K562 (cell line): Measurements from ENCODE around the gene FUBP3. TPM values are rescaled to one million over a fixed set of nuclear protein-coding genes. Genes with fewer than 3 reads are reported as not detected.

Experiments used
- ATAC-seq: fragments of 200-7000 bp; cut with Tn5 transposase; 3 replicates; pipeline ENCODE4 v1.9.1; 2020; ENCODE audit warnings: moderate library complexity
- BruUV-seq: library from RNA; stranded (reverse); fragments of 400-500 nt; replicated peaks from 2 replicates; lab custom pipeline; 2021; lab: Mats Ljungman, UMichigan
- CTCF ChIA-PET: fragments of 300-600 bp; formaldehyde crosslinking; extraction: SDS; loops from one replicate; lab custom pipeline; 2021; ENCODE audit warnings: low intra/inter-chr PET ratio; lab: Yijun Ruan, JAX
- POLR2A ChIA-PET: fragments of 300-600, 350-650 bp; sonication (Branson Sonifier 250); formaldehyde crosslinking; extraction: SDS; loops from one replicate; lab custom pipeline; 2021; ENCODE audit warnings: antibody characterized with exemption, inconsistent platforms; lab: Yijun Ruan, JAX
- DNase-seq, 4 experiments: peaks; one replicate each; pipeline versions ENCODE4 v3.0.0 to v3.0.0-alpha.2; 2011 to 2018; ENCODE audit warnings: low spot score in 3 of 4, mixed read lengths in 3 of 4; ENCODE audit errors: extremely low read depth in 1 of 4
- FAIRE-seq: peaks from 2 replicates; lab custom pipeline; 2011; peaks lifted over from hg19 to GRCh38; lab: Jason Lieb, UNC
- H2AFZ ChIP-seq: 2 replicates; pipeline ENCODE4 v1.6.0; 2011; ENCODE audit warnings: low read depth, low read length, control low read depth, inconsistent platforms
- H3K27ac ChIP-seq: fragments of 200-600 bp; 3 replicates; pipeline ENCODE4 v1.8.0; 2011; ENCODE audit warnings: low read depth, mild to moderate bottlenecking, control low read depth, inconsistent platforms, low read length, moderate library complexity, mixed read lengths; ENCODE audit errors: extremely low read depth
- H3K27me3 ChIP-seq, 2 experiments: fragments of 300-600 bp in 1 of 2; 2 replicates in 1 of 2; 3 replicates in 1 of 2; pipeline versions ENCODE4 v1.6.0 to v1.8.0; 2011; ENCODE audit warnings: inconsistent platforms in 2 of 2, low read length in 2 of 2, mild to moderate bottlenecking in 1 of 2, mixed read lengths in 1 of 2, moderate library complexity in 1 of 2; ENCODE audit not compliant: control insufficient read depth in 2 of 2, insufficient read depth in 2 of 2
- H3K36me3 ChIP-seq: fragments of 300-600 bp; 3 replicates; pipeline ENCODE4 v1.8.0; 2011; ENCODE audit warnings: mild to moderate bottlenecking, low read length, inconsistent platforms; ENCODE audit not compliant: control insufficient read depth, insufficient read depth
- H3K4me1 ChIP-seq, 2 experiments: fragments of 200-600 bp in 1 of 2; replicated peaks in 1 of 2; 2 replicates in 1 of 2; 3 replicates in 1 of 2; pipeline versions ENCODE4 v1.5.1 to v1.8.0; 2011; ENCODE audit warnings: inconsistent platforms in 2 of 2, low read length in 2 of 2, mild to moderate bottlenecking in 1 of 2, mixed read lengths in 1 of 2, moderate library complexity in 1 of 2; ENCODE audit not compliant: control insufficient read depth in 2 of 2, insufficient read depth in 2 of 2
- H3K4me2 ChIP-seq: 2 replicates; pipeline ENCODE4 v1.6.1; 2011; ENCODE audit warnings: low read length, control low read depth, inconsistent platforms, mixed read lengths; ENCODE audit not compliant: insufficient read depth
- H3K4me3 ChIP-seq: fragments of 200-600 bp; sonication (generic), shearing (Covaris generic); 2 replicates; pipeline ENCODE4 v1.5.1; 2016; ENCODE audit warnings: control low read depth, inconsistent platforms
- H3K79me2 ChIP-seq: fragments of 200-600 bp; 3 replicates; pipeline ENCODE4 v1.8.0; 2011; ENCODE audit warnings: low read length, inconsistent platforms; ENCODE audit not compliant: control insufficient read depth, insufficient read depth
- H3K9ac ChIP-seq, 2 experiments: 2 replicates each; pipeline versions ENCODE4 v1.6.0 to v1.6.1; 2011; ENCODE audit warnings: low read depth in 2 of 2, low read length in 2 of 2, control low read depth in 1 of 2, inconsistent platforms in 1 of 2, mild to moderate bottlenecking in 1 of 2, mixed read lengths in 1 of 2; ENCODE audit not compliant: insufficient read depth in 1 of 2
- H3K9me1 ChIP-seq: one replicate; pipeline ENCODE4 v1.6.0; 2011; ENCODE audit warnings: inconsistent platforms, mild to moderate bottlenecking, low read length, moderate library complexity; ENCODE audit not compliant: control insufficient read depth, insufficient read depth
- H3K9me3 ChIP-seq: replicated peaks from 2 replicates; pipeline ENCODE4 v1.5.1; 2011; ENCODE audit warnings: low read depth, low read length, inconsistent platforms; ENCODE audit not compliant: control insufficient read depth, insufficient read depth
- H4K20me1 ChIP-seq: replicated peaks from 2 replicates; pipeline ENCODE4 v1.6.1; 2011; ENCODE audit warnings: low read length, inconsistent platforms, mixed read lengths; ENCODE audit not compliant: control insufficient read depth, insufficient read depth
- CBFB ChIP-seq: sonication (generic); formaldehyde crosslinking; IDR thresholded peaks from 2 replicates; pipeline ENCODE4 v1.4.0; 2020; ENCODE audit warnings: mild to moderate bottlenecking, missing genetic modification reagents
- MTA1 ChIP-seq: fragments of 450-650 bp; IDR thresholded peaks from 2 replicates; pipeline ENCODE4 v1.6.1; 2017; ENCODE audit warnings: borderline replicate concordance
- SNRNP70 ChIP-seq: fragments of 200-400 bp; formaldehyde crosslinking; optimal IDR thresholded peaks from 2 replicates; pipeline ENCODE3; 2017; ENCODE audit warnings: low read depth, low read length
- ZNF232 ChIP-seq: sonication (generic); formaldehyde crosslinking; IDR thresholded peaks from 2 replicates; pipeline ENCODE4 v1.8.0; 2022; ENCODE audit warnings: mild to moderate bottlenecking, missing genetic modification reagents
- WGBS: fragments of 100-300 bp; shearing (Covaris generic); methylation state at CpG from one replicate; pipeline ENCODE4 v1.1.6; 2016; ENCODE audit warnings: low coverage, mixed read lengths; ENCODE audit not compliant: insufficient coverage; ENCODE audit errors: missing lambda C conversion rate; 5-methylcytosine and 5-hydroxymethylcytosine counted together
- in situ Hi-C: fragments of 300-500 bp; cut with MboI; formaldehyde crosslinking; loops from 4 replicates; pipeline ENCODE4 v1.15.0; 2018; ENCODE audit warnings: inconsistent platforms, mixed read lengths
- intact Hi-C: fragments of 100-400 bp; cut with micrococcal nuclease; formaldehyde crosslinking; loops from 2 replicates; pipeline ENCODE4 v1.14.2; 2022
- polyA plus RNA-seq, 8 experiments: library from polyadenylated mRNA; depleted of rRNA in 4 of 8; stranded (reverse) in 5 of 8; unstranded in 3 of 8; fragments of >200 nt; fragmentation: Nextera tagmentation in 2 of 8; fragmentation: Illumina TruSeq in 1 of 8; extraction: Ambion mirVana in 2 of 8; extraction: Trizol in 1 of 8; gene quantifications; 2 replicates each; pipeline versions ENCODE4 v1.2.1 to v1.2.3, GENCODE V29; 2011 to 2014; ENCODE audit warnings: inconsistent platforms in 1 of 8, missing spikeins in 1 of 8
- total RNA-seq, 7 experiments: library from RNA; depleted of rRNA in 6 of 7; stranded (reverse); fragments of >200 nt in 6 of 7; fragmentation: Illumina TruSeq in 2 of 7; extraction: Trizol in 2 of 7; gene quantifications; 2 replicates each; pipeline versions ENCODE4 v1.2.1 to v1.2.3, GENCODE V29; 2011 to 2021; ENCODE audit warnings: low replicate concordance in 1 of 7
- TF ChIP-seq, protein P1 (sequence below): sonication (generic); formaldehyde crosslinking; IDR thresholded peaks from 2 replicates; pipeline ENCODE4 v1.8.0; 2022; ENCODE audit warnings: mild to moderate bottlenecking, low read depth, missing genetic modification reagents
- TF ChIP-seq, protein P2 (sequence below): sonication (generic); formaldehyde crosslinking; IDR thresholded peaks from 2 replicates; pipeline ENCODE4 v1.8.0; 2022; ENCODE audit warnings: mild to moderate bottlenecking, missing genetic modification reagents

The FUBP3 gene
- total and polyA plus RNA-seq, 9 of the 15 experiments (the other 6 are each of a cell fraction or from before 2014, with no cell fraction given): 3.0 to 64.0 (median 48.1) TPM

DNA sequence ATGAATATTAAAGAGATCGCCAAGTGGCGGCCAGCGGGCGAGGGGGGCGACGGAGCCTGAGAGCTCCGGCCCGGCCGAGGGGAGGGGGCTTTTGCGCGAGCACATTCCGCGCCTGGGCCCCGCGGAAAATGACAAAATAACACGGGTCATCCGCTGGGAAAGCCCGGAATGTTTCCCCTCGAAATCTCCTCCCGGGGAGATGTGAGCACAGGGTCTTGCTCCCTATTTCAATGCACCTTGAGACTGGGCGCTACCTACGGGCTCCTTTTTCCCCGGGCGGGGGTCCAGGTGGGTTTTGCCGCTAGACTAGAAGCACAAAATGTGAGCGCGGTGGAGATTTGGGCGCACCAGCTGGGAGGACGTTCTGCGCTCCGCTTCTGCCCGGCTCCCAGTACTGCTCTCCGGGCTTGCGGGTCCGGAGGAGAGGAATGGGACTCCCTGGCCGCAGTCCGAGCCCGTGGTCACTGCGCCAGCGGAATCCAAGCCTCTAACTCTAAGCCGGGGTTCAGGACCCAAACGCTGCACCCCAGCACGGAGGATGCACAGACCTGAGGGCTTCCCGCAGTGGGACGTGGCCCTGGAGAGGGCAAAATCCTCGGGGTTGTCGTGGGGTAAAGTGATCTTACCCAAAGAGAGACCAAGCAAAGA, 82.2 kb downstream of the FUBP3 start:
- intact Hi-C loops (no loop called here), in situ Hi-C loops (no loop called here)
- POLR2A ChIA-PET: interaction anchor here (0.6 kb wide), 1 partner anchor 14 kb away, joined by 3 read pairs; no protein-coding TSS in a partner anchor
- no peak overlapping the region for H3K27ac ChIP-seq
- ATAC-seq: no peak
- WGBS: 35% methylated on average over 40 of the region's 47 CpGs
- TF ChIP-seq CBFB (no peak), SNRNP70 (no peak), ZNF232 (CRISPR knock-in tag) (no peak), MTA1 (no peak)
- TF ChIP-seq, protein P1, sequence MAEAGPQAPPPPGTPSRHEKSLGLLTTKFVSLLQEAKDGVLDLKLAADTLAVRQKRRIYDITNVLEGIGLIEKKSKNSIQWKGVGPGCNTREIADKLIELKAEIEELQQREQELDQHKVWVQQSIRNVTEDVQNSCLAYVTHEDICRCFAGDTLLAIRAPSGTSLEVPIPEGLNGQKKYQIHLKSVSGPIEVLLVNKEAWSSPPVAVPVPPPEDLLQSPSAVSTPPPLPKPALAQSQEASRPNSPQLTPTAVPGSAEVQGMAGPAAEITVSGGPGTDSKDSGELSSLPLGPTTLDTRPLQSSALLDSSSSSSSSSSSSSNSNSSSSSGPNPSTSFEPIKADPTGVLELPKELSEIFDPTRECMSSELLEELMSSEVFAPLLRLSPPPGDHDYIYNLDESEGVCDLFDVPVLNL: no peak
- TF ChIP-seq, protein P2, sequence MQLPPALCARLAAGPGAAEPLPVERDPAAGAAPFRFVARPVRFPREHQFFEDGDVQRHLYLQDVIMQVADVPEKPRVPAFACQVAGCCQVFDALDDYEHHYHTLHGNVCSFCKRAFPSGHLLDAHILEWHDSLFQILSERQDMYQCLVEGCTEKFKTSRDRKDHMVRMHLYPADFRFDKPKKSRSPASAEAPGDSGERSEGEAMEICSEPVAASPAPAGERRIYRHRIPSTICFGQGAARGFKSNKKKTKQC (CRISPR knock-in tag): no peak
- TF ChIP-seq, all 486 proteins: peak for 0
- Histone ChIP-seq H3K27me3 (peaks cover 75 to 88% of the 10 kb centered on the region in 2 experiments), H3K79me2 (no peaks in the 10 kb centered on the region), H2AFZ (no peak overlapping the region), H3K4me2 (no peak overlapping the region), H3K9me1 (no peaks in the 10 kb centered on the region), H3K9ac (no peak overlapping the region), H4K20me1 (peaks cover 6% of the 10 kb centered on the region), H3K4me1 (peaks cover 0 to 66% of the 10 kb centered on the region in 2 experiments; a peak in 2 of 5 replicates), H3K36me3 (no peaks in the 10 kb centered on the region), H3K9me3 (no peaks in the 10 kb centered on the region), H3K4me3 (no peak overlapping the region)
- DNase-seq: no peak
- BruUV-seq: no TSS peak
- FAIRE-seq: no peak
- CTCF ChIA-PET: no interaction called here
